Neuron (in vitro differentiated cells): ENCODE results near the gene SUSD1.

Experiments
- H2AFZ ChIP-seq: one replicate; pipeline ENCODE4 v1.6.1; 2013; ENCODE audit warnings: low read depth, mild to moderate bottlenecking, inconsistent platforms, low read length, moderate library complexity
- H3K27me3 ChIP-seq: one replicate; pipeline ENCODE4 v1.6.1; 2013; ENCODE audit warnings: low read length; ENCODE audit not compliant: insufficient read depth
- H3K36me3 ChIP-seq: one replicate; pipeline ENCODE4 v1.6.1; 2013; ENCODE audit warnings: low read length; ENCODE audit not compliant: insufficient read depth
- H3K4me1 ChIP-seq: one replicate; pipeline ENCODE4 v1.6.1; 2013; ENCODE audit warnings: low read length; ENCODE audit not compliant: insufficient read depth
- H3K4me3 ChIP-seq: 2 replicates; pipeline ENCODE4 v1.5.1; 2013; ENCODE audit warnings: mild to moderate bottlenecking, low read length, moderate library complexity
- H3K9me3 ChIP-seq: one replicate; pipeline ENCODE4 v1.6.1; 2013; ENCODE audit warnings: low read length

Gene SUSD1

GRCh38 chr9:112166176-112167140 lies 8.6 kb downstream of the SUSD1 start:
- no peaks in the 10 kb centered on the region for H3K27me3 ChIP-seq
- peaks cover 15% of the 10 kb centered on the region for H3K4me1 ChIP-seq
- H3K36me3 ChIP-seq: no peaks in the 10 kb centered on the region
- H2AFZ ChIP-seq: no peak overlapping the region
- no peak overlapping the region for H3K4me3 ChIP-seq
- H3K9me3 ChIP-seq: no peaks in the 10 kb centered on the region

- Histone ChIP-seq H3K4me3 (no peak overlapping the region), H3K27me3 (no peaks in the 10 kb centered on the region), H2AFZ (no peak overlapping the region), H3K4me1 (peaks cover 10% of the 10 kb centered on the region), H3K36me3 (no peaks in the 10 kb centered on the region), H3K9me3 (no peaks in the 10 kb centered on the region)
These were observed 12.3 kb downstream of the SUSD1 start for GRCh38 chr9:112162621-112163413.

GRCh38 chr9:112159781-112160180 lies 15.3 kb downstream of the SUSD1 start:
- no peaks in the 10 kb centered on the region for H3K4me1 ChIP-seq
- no peaks in the 10 kb centered on the region for H3K36me3 ChIP-seq
- H3K4me3 ChIP-seq: no peak overlapping the region
- H2AFZ ChIP-seq: no peak overlapping the region
- no peaks in the 10 kb centered on the region for H3K27me3 ChIP-seq
- no peaks in the 10 kb centered on the region for H3K9me3 ChIP-seq

GRCh38 chr9:112158656-112159367 lies 16.3 kb downstream of the SUSD1 start:
- Histone ChIP-seq H2AFZ (no peak overlapping the region), H3K4me3 (no peak overlapping the region)

GRCh38 chr9:112157961-112158360 lies 17.1 kb downstream of the SUSD1 start:
- Histone ChIP-seq H3K27me3 (no peaks in the 10 kb centered on the region), H3K4me3 (no peak overlapping the region), H3K9me3 (no peaks in the 10 kb centered on the region), H2AFZ (no peak overlapping the region), H3K4me1 (no peaks in the 10 kb centered on the region), H3K36me3 (no peaks in the 10 kb centered on the region)

More at GRCh38 chr9:112158656-112159367, 16.3 kb downstream of the SUSD1 start:
- no peaks in the 10 kb centered on the region for H3K4me1 ChIP-seq
- no peaks in the 10 kb centered on the region for H3K36me3 ChIP-seq
- no peaks in the 10 kb centered on the region for H3K27me3 ChIP-seq
- H3K9me3 ChIP-seq: no peaks in the 10 kb centered on the region

- Histone ChIP-seq H3K36me3 (no peaks in the 10 kb centered on the region), H3K27me3 (no peaks in the 10 kb centered on the region), H3K4me1 (no peaks in the 10 kb centered on the region), H3K4me3 (no peak overlapping the region), H3K9me3 (no peaks in the 10 kb centered on the region), H2AFZ (no peak overlapping the region)
These were observed 18.0 kb downstream of the SUSD1 start for GRCh38 chr9:112157087-112157486.

DNA sequence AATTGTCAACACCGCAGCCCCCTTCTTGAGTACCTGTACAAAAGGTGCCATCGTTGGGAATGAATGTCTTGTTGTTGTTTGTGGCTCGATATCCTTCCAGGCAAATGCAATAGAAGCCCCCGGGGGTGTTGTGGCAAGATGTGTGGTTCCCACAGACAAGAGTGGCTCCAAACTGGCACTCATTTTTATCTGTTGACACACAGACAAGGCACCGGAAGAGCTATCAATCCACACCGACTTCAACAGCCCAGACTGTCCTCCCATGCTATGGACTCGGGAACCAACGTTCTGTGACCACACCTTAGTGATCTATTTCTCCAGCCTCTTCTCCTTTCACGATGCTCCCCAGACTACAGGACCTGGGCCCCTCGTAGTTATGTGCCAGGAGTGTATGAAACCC lies 25.9 kb downstream of the SUSD1 start:
- H3K36me3 ChIP-seq: no peaks in the 10 kb centered on the region

GRCh38 chr9:112145886-112146285 lies 29.2 kb downstream of the SUSD1 start:
- Histone ChIP-seq H3K9me3 (no peaks in the 10 kb centered on the region), H3K4me1 (no peaks in the 10 kb centered on the region), H3K36me3 (peaks cover 3% of the 10 kb centered on the region), H2AFZ (no peak overlapping the region), H3K4me3 (no peak overlapping the region), H3K27me3 (no peaks in the 10 kb centered on the region)

More for the DNA sequence above, 25.9 kb downstream of the SUSD1 start:
- Histone ChIP-seq H3K9me3 (no peaks in the 10 kb centered on the region), H3K4me1 (no peaks in the 10 kb centered on the region), H3K4me3 (no peak overlapping the region), H3K27me3 (no peaks in the 10 kb centered on the region), H2AFZ (no peak overlapping the region)

DNA sequence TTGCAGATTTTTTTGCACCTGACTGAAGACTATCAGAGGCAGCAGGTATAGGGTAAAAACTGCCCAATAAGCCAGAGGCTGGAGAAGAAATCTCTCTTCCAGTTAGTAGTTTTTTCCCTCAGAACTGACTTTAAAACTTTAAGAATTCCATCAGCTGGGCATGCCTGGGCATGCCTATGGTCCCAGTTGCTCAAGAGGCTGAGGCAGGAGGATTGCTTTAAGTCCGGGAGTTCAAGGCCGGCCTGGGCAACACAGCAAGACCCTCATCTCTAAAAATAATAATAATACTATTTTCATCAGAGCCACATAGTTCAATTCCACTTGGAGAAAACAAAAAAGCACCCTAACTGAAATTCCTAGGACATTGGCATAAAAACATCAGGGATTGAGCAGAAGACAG lies 30.3 kb downstream of the SUSD1 start:
- Histone ChIP-seq H3K27me3 (no peaks in the 10 kb centered on the region), H3K4me3 (no peak overlapping the region), H3K9me3 (no peaks in the 10 kb centered on the region), H3K36me3 (peaks cover 3% of the 10 kb centered on the region), H3K4me1 (no peaks in the 10 kb centered on the region), H2AFZ (no peak overlapping the region)

DNA sequence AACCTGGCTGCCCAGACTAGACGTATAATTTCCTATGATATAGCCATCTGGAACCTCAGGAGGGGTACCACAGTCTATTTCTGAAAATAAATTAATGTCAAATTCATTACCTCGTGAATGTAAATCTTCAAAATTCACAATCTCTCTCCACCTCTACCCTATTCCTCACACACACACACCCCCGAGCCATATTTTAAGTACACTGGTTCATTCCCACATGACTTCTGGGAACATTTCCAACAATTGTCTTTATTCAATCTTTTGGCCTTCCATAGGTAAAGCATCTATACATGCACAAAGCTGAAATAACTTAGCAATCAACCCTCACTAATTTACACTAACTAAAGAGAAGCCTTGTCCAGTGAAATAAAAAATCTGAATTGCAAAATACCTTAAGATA lies 32.7 kb downstream of the SUSD1 start:
- H3K36me3 ChIP-seq: peaks cover 3% of the 10 kb centered on the region
- H2AFZ ChIP-seq: no peak overlapping the region
- no peaks in the 10 kb centered on the region for H3K9me3 ChIP-seq
- no peaks in the 10 kb centered on the region for H3K4me1 ChIP-seq
- no peaks in the 10 kb centered on the region for H3K27me3 ChIP-seq
- no peak overlapping the region for H3K4me3 ChIP-seq

DNA sequence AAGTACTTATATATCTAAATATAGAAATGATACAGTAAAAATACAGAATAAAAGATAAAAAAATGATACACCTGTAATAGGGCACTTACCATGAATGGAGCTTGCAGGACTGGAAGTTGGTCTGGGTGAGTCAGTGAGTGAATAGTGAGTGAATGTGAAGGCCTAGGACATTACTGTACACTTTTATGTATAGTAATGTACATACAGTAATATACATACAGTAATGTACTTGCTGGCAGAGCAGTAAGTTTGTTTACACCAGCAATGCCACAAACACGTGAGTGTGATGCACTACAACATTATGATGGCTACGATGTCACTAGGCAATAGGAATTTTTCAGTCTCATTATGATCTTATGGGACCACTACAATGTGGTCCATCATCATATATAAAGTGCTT lies 34.2 kb downstream of the SUSD1 start:
- Histone ChIP-seq H3K9me3 (no peaks in the 10 kb centered on the region), H3K27me3 (no peaks in the 10 kb centered on the region), H3K4me1 (no peaks in the 10 kb centered on the region), H2AFZ (no peak overlapping the region), H3K4me3 (no peak overlapping the region), H3K36me3 (peaks cover 3% of the 10 kb centered on the region)

DNA sequence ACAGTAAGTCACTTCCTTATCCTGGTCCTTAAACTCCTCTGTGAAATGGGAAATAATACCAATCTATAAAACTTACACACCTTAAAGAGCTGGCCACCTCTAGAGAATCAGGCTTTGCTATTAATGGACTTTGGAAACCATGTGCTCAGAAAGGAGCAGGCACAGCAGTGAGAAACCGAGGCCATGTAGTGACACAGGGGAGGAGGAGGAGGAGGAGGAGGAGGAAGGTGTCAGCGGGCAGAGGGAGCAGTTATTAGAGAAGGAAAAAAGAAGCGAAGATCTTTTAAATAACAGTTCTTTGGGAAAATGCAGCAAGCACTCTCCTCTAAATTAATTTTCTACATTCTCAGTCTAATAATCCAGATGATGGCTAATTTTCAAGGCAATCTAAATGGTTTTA lies 38.0 kb downstream of the SUSD1 start:
- Histone ChIP-seq H3K9me3 (no peaks in the 10 kb centered on the region), H3K36me3 (peaks cover 1% of the 10 kb centered on the region), H3K4me3 (no peak overlapping the region), H3K4me1 (no peaks in the 10 kb centered on the region), H2AFZ (no peak overlapping the region), H3K27me3 (no peaks in the 10 kb centered on the region)

DNA sequence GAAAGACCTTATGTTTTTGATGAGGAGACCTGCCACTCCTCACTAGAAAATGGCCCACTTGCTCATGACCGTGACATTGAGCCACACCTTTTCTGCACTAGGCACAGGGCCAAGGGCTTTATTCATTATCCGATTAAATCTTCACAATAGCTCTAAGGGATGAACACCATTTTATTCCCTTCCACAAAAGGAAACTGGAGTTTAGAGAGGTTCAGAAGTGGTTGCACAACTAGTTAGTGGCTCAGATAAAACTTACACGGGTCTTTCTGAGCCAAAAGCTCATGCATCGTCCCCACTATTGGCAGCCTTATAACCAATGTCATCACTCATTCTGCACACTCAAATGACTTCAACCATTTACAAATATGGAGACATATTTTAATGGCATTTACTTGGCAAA lies 39.4 kb downstream of the SUSD1 start:
- no peak overlapping the region for H3K4me3 ChIP-seq
- no peak overlapping the region for H2AFZ ChIP-seq
- H3K27me3 ChIP-seq: no peaks in the 10 kb centered on the region
- H3K36me3 ChIP-seq: no peaks in the 10 kb centered on the region
- H3K9me3 ChIP-seq: no peaks in the 10 kb centered on the region
- no peaks in the 10 kb centered on the region for H3K4me1 ChIP-seq
